ENCODE results near the gene PRKN.

DNA sequence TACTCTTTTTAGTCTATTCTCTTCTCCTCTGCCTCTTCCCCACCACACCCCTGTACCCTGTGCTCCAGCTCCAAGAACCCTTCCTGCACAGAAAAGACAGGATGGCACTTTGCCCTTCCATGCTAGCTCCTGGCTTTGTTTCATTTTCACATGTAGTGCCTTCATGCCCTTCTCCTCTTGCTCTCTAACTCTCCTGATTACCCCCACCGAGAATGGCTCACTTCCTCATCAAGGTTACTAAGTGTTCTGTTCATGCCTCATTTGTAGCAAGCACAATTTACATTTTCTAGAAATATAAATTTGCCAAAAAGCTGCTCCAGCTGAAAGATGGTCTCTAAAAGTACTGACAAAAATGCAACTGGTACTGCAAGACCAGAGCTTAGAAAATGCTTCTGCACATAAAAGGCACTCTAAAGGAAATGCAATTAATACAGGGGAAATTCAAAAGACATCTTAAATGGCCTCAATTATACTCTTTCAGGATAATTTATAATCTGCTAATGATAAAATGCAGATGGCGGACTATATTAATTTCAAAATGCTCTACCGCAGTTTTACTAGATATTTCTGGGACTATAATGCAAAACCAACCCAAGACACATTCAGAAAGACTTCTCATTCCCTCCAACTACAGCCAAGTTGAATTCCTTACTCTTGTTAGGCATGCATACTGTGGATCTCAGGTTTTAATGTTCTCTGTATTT, 570.2 kb downstream of the PRKN start:
- TF ChIP-seq EP300 (IDR thresholded peaks at IDR 0.05; ENCODE audit: low read depth): no peak
- TF ChIP-seq, protein P1, sequence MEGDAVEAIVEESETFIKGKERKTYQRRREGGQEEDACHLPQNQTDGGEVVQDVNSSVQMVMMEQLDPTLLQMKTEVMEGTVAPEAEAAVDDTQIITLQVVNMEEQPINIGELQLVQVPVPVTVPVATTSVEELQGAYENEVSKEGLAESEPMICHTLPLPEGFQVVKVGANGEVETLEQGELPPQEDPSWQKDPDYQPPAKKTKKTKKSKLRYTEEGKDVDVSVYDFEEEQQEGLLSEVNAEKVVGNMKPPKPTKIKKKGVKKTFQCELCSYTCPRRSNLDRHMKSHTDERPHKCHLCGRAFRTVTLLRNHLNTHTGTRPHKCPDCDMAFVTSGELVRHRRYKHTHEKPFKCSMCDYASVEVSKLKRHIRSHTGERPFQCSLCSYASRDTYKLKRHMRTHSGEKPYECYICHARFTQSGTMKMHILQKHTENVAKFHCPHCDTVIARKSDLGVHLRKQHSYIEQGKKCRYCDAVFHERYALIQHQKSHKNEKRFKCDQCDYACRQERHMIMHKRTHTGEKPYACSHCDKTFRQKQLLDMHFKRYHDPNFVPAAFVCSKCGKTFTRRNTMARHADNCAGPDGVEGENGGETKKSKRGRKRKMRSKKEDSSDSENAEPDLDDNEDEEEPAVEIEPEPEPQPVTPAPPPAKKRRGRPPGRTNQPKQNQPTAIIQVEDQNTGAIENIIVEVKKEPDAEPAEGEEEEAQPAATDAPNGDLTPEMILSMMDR (IDR thresholded peaks at IDR 0.05): no peak
